KOPT-K1 (cell line): ENCODE results near the gene CDC40.
"Not testable (repeated sequence)": the region's sequence is repeated elsewhere in the genome, so short reads cannot be mapped to it uniquely, and the experiment has no call there.

Experiments
- H3K27ac ChIP-seq: fragments of 200-600 bp; sonication (generic); 2 replicates; pipeline ENCODE4 v1.5.1; 2016; ENCODE audit warnings: antibody characterized with exemption, mild to moderate bottlenecking, low read depth, low read length; ENCODE audit not compliant: poor library complexity, severe bottlenecking
- H3K36me3 ChIP-seq: fragments of 200-600 bp; sonication (generic); 2 replicates; pipeline ENCODE4 v1.5.1; 2017; ENCODE audit warnings: antibody characterized with exemption, mild to moderate bottlenecking, low read length, moderate library complexity; ENCODE audit not compliant: insufficient read depth
- H3K9me3 ChIP-seq: fragments of 200-600 bp; sonication (generic); 2 replicates; pipeline ENCODE4 v1.5.1; 2017; ENCODE audit warnings: antibody characterized with exemption, low read length, mild to moderate bottlenecking; ENCODE audit not compliant: insufficient read depth, poor library complexity, severe bottlenecking

CDC40 gene

GRCh38 chr6:110272781-110273180 lies 92.6 kb downstream of the CDC40 start:
- not testable (repeated sequence) for H3K9me3 ChIP-seq, H3K27ac ChIP-seq, H3K36me3 ChIP-seq

- Histone ChIP-seq H3K9me3 (peaks cover 5% of the 10 kb centered on the region), H3K27ac (no peak overlapping the region), H3K36me3 (no peaks in the 10 kb centered on the region)
Observed at GRCh38 chr6:110277100-110277665, 97.0 kb downstream of the CDC40 start.
